Right renal pelvis (tissue), 4 donors: ENCODE data around the gene SFRP5. TPM values are rescaled to one million over a fixed set of nuclear protein-coding genes. Genes with fewer than 3 reads are reported as not detected.

Source experiments
- DNase-seq, 4 donors: peaks; one replicate each; pipeline ENCODE4 v3.0.0-alpha.2; 2013; ENCODE audit warnings: low read depth in 4 of 4, low spot score in 3 of 4, missing footprints in 1 of 4
- polyA plus RNA-seq, 4 donors: library from polyadenylated mRNA; unstranded; fragments of 120-200 nt; gene quantifications; one replicate each; pipeline ENCODE4 v1.2.1, GENCODE V29; 2013; ENCODE audit not compliant: insufficient read length in 4 of 4

Gene SFRP5
- polyA plus RNA-seq, result under 1 TPM in 3 of 4 donors, not detected in 1; 0.11 to 0.45 (median 0.14) TPM

GRCh38 chr10:97771913-97772823 lies at the start of gene SFRP5:
Gene SFRP5, minus strand, starts transcription at chr10:97771999. Its CDS starts 166 bp downstream, at chr10:97771833.
- DNase-seq, result no peak

GRCh38 chr10:97820096-97820704 lies 48.4 kb upstream of the SFRP5 start:
- DNase-seq, result no peak

DNA sequence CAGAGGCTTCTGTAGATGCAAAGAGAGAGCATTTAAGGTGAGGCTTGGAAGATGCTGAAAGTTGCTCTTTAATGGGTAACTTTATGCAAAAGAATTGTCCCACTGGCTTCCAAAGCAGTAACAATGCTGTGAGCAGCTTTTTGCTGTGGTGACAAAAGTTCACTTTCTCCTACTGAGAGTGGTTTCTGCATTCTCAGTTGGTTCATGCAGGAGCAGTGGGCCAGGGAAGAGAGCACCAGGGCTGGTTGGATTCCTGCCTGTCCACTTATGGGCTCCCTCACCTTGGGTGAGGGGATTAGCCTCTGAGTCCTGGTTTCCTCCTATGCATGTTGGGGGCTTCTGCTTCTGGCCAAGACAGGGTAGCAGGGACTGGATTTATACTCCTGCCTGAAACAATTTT lies 46.8 kb upstream of the SFRP5 start:
- no peak for DNase-seq

GRCh38 chr10:97816609-97817008 lies 44.8 kb upstream of the SFRP5 start:
- DNase-seq, result no peak

GRCh38 chr10:97814996-97815395 lies 43.2 kb upstream of the SFRP5 start:
- DNase-seq, result no peak

- DNase-seq, result no peak
These were observed 41.5 kb upstream of the SFRP5 start for GRCh38 chr10:97813311-97813710.

- no peak for DNase-seq
These were observed 40.9 kb upstream of the SFRP5 start for GRCh38 chr10:97812696-97813095.

DNA sequence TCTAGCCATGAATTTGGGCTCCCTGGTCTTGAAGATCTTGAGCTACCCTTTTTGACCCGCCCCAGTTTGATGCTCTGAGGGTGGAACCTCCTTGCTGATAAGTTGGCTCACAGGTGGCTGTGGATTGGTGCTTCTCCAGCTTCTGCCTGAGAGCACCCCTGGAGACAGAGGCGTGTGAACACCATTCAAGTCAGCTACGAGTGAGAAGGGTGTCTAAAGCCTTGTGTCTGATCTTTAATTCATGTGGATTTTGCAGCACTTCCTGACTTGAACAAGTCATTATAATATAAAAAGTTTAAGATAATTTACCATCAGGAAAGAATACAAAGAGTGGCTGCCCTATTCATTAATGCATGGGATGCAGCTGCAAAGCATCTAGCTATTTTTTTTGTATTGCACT lies 40.2 kb upstream of the SFRP5 start:
- no peak for DNase-seq

DNA sequence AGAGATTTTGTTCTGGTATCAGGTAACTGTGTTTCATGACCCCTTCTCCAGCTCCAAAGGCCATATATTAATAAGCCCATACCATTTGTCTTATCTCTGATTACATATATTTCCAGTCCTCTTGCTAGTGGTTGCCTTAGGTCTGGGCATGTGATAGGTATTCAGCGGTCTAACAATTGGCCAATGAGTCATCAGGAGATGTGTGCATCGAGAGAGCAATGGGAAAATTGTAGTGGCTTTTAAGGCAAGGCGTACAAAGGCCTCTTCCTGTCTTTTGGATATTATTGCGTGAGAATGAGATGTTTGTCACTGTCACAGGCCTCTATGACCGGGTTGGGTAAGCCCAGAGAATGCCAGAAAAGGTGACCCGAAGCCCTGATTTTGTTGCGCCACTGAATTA lies 38.6 kb upstream of the SFRP5 start:
- DNase-seq, result no peak

- no peak for DNase-seq
These were observed 34.1 kb upstream of the SFRP5 start for GRCh38 chr10:97805949-97806348.

- DNase-seq, result no peak
These were observed 33.5 kb upstream of the SFRP5 start for GRCh38 chr10:97805096-97805884.

DNA sequence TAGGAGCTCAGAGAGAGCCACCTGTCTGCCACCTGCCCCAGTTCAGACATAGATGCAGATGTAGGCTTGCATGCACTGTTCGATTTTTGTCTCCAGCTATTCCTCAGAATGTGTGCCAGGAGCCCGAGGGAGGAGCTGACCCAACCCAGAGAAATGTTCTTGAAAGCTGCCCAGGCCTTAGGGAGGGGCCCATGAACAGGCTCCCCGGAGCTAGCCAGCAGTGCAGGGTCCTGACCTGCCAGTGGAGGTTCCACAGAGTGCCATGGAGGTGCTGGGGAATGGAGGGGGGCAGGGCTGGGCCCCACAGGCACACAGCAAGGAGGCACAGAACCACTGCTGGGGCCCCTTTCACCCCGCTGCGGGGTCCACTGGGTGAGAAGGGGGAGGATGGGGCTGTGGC lies 29.6 kb upstream of the SFRP5 start:
- no peak for DNase-seq

GRCh38 chr10:97800474-97800873 lies 28.7 kb upstream of the SFRP5 start:
- no peak for DNase-seq

DNA sequence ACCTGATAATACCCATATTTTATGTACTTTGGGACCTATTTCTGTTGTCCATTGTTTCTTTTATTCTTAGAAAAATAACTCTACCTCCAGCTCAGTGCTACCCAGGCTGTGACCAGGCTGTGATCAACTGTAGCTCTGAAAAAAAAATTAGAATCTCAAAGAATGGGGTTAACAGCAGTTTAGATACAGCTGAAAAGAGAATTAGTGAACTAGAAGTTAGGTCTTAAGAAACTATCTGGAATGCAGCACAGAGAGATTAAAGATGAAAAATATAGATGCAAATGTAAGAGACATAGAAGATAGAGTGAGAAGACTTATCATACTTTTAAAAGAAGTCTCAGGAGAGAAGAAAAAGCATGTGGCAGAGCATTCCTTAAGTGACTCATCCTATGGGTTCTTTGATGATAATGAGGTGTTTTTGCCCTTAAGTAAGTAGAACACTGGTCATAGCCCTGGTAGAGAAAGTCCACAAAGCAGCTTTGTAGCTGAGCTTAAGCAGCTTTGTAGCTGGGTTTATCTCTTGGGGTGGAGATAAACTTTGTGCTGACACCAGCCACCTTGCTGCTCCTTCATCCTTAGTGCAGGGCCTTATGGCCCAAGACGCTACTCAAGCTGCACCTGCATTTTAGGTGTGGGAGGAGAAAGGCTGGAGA lies 27.3 kb upstream of the SFRP5 start:
- no peak for DNase-seq

DNA sequence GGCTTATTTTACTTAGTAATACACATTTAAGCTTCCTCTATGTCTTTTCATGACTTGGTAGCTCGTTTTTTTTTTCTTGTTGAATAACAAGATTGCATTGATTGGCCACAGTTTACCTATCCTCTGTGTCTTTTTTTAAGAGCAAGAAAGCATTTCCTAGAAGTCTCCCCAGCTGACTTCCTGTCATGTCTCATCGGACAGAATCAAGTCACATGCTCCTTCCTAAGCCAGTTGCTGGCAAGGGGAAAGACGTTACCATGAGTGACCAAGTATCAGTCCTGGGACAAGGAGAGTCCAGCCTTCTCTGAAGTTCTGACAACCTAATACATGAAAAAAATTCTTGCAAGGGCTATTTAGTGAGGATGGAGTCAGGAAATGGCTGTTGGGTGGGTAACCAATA lies 24.9 kb upstream of the SFRP5 start:
- no peak for DNase-seq

DNA sequence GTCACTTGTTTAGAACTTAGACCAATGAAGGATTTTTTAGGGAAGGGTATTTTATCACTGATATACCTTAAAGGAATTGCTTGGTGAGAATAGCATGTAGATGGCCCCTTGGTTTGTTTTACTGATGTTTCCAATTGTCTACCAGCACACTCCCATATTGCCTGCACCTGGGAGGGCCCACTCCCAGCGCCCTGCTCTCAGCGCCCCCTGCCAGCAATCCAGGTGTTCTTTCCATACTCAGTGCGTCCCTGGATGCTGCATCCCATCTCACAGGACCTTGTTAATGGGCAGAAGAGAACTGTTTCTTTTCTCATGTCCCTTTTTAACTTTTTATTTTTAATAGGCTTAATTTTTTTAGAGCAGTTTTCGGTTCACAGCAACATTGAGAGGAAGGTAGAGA lies 24.1 kb upstream of the SFRP5 start:
- DNase-seq, result no peak

DNA sequence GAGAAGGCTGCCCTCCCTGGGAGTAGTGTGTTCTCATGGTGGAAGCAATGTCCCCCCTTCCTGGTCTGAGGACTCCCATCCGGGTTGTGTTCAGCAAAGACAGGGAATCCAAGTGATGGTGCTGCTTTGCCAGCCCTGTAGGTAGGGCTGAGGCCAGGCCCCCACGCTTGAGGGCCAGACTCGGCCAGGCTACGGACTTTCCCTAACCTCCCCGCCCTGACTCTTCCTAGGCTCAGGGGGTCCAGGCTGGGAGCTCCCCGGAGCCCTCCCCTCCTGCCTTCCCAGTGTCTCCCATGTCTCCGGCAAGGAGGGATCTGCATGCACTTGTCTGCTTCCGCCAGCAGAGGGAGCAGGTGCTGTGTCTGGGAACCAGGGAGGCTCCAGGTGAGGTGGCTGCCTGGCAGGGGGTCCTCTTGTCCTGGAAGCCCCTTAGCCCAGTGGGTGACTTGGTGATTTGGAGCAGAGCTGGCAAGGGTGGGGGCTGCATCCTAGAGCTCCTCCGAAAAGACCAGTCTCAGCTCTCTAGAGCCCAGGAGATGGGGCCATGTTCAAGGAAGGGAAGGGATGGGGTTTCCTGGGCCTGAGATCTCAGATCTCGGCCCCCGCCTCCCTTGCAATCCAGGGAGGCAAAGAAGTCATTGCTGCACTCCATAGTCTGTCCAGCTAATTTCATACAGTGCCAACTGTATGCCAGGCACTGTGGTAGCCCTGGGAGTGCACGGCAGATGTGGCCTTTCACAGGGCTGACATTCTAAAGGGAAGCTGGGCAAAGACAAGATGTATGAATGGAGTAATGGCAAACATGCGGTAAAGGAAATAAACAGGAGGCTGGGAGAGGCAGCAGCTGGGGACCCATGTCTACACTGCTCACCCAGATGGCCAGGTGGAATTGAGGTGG lies 20.3 kb upstream of the SFRP5 start:
- DNase-seq, result peak in 1 of 4 donors; percentile 41

DNA sequence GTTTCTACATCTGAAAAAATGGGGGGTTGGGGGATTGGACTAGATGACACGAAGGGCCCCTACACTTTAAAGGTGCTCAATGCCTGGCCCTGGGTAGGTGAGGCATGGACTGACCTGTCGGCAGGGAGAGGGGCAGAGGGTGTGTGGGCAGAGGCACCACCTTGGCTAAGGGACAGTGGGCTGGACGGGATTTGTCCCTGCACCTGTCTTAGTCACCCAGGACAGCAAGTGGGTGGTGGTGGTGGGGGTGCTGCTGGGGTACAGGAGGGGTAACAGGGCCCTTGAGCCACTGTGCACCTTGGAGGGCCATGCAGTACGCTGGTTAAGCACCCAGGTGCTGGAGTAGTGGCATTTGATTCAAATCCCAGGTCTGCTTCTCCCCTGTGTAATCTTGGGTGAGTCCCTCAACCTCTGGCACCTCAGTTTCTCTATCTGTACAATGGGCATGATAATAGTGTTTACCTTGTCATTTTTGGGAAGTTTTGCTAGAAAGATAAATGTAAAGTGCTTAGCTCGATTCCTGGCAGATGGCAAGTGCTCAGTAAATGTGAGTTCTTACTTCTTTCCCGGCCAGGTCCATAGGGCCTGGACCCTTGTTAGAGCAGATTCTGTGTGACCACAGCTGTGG lies 18.1 kb upstream of the SFRP5 start:
- DNase-seq, result no peak
